ENCODE measurements around the gene E2F1. TPM values are rescaled to one million over a fixed set of nuclear protein-coding genes. Genes with fewer than 3 reads are reported as not detected.

E2F1 gene
- total and polyA plus RNA-seq, 2 donors (not counting 3 experiments of a cell fraction or from before 2014, with no cell fraction given), result 20.7 to 29.6 TPM

- DNase-seq (ENCODE audit: low read depth, low spot score), result no peak
- dilution Hi-C loops (cut with MboI; ENCODE audit: extremely low pct_ligation_motif_present, low sequenced_read_pairs) (no loop called here), intact Hi-C loops (cut with micrococcal nuclease) (no loop called here)
- POLR2A ChIA-PET, result no interaction called here
- Histone ChIP-seq H3K4me2 (ENCODE audit: insufficient read depth, low read length) (no peak overlapping the region), H3K36me3 (ENCODE audit: control insufficient read depth in 2 of 2, extremely low read depth in 1 of 2, insufficient read depth in 2 of 2, low read length in 2 of 2) (peaks cover 3 to 18% of the 10 kb centered on the region in 2 experiments), H3K9me3 (replicated peaks; ENCODE audit: control insufficient read depth, insufficient read depth, low read length) (no peaks in the 10 kb centered on the region), H3K27ac (ENCODE audit: insufficient read depth, low read depth, low read length) (no peak overlapping the region), H2AFZ (ENCODE audit: low read depth, low read length) (no peak overlapping the region), H3K79me2 (ENCODE audit: control insufficient read depth, insufficient read depth, low read length) (no peaks in the 10 kb centered on the region), H4K20me1 (replicated peaks; ENCODE audit: control insufficient read depth, extremely low read depth, insufficient read depth, low read length) (no peaks in the 10 kb centered on the region), H3K4me1 (ENCODE audit: control insufficient read depth, extremely low read depth, insufficient read depth, low read length) (no peaks in the 10 kb centered on the region), H3K9me1 (replicated peaks; ENCODE audit: control insufficient read depth, extremely low read depth, insufficient read depth, low read length) (no peaks in the 10 kb centered on the region), H3K4me3 (replicated peaks in 1 of 3; ENCODE audit: insufficient read depth in 1 of 3, low read depth in 1 of 3, low read length in 3 of 3) (no peak overlapping the region), H3K9ac (replicated peaks; ENCODE audit: extremely low read depth, insufficient read depth, low read length) (no peak overlapping the region), H3K27me3 (ENCODE audit: control insufficient read depth in 2 of 2, insufficient read depth in 2 of 2, low read length in 2 of 2) (no peaks in the 10 kb centered on the region)
- no TSS peak for BruUV-seq (replicated peaks)
- no peak for FAIRE-seq
- CTCF ChIA-PET, result no interaction called here
- TF ChIP-seq MYC (IDR thresholded peaks at IDR 0.05; ENCODE audit: low read depth, low read length), result no peak
- no peak for TF ChIP-seq MAX (IDR thresholded peaks at IDR 0.05; ENCODE audit: insufficient read depth, insufficient read length)
- no peak for TF ChIP-seq GATA2 (IDR thresholded peaks at IDR 0.05; ENCODE audit: insufficient read depth, insufficient read length, low read depth, low read length)
- TF ChIP-seq POLR2A (IDR thresholded peaks at IDR 0.05; ENCODE audit: low read depth, low read length), result no peak
- no peak for TF ChIP-seq JUN (IDR thresholded peaks at IDR 0.05; ENCODE audit: borderline replicate concordance, insufficient read depth, insufficient read length, low read depth)
Measured at GRCh38 chr20:33646191-33646590, 40.0 kb downstream of the E2F1 start.

- no peaks in the 10 kb centered on the region for H4K20me1 ChIP-seq (replicated peaks; ENCODE audit: control insufficient read depth, extremely low read depth, insufficient read depth, low read length)
- DNase-seq (ENCODE audit: low read depth, low spot score), result no peak
- dilution Hi-C loops (cut with MboI; ENCODE audit: extremely low pct_ligation_motif_present, low sequenced_read_pairs), result no loop called here
- intact Hi-C loops (cut with micrococcal nuclease), result no loop called here
- H3K27me3 ChIP-seq (ENCODE audit: control insufficient read depth in 2 of 2, insufficient read depth in 2 of 2, low read length in 2 of 2), result no peaks in the 10 kb centered on the region
- no peaks in the 10 kb centered on the region for H3K4me1 ChIP-seq (ENCODE audit: control insufficient read depth, extremely low read depth, insufficient read depth, low read length)
- H3K36me3 ChIP-seq (ENCODE audit: control insufficient read depth in 2 of 2, extremely low read depth in 1 of 2, insufficient read depth in 2 of 2, low read length in 2 of 2), result peaks cover 3 to 18% of the 10 kb centered on the region in 2 experiments
- no TSS peak for BruUV-seq (replicated peaks)
- FAIRE-seq, result no peak
- H3K9me1 ChIP-seq (replicated peaks; ENCODE audit: control insufficient read depth, extremely low read depth, insufficient read depth, low read length), result no peaks in the 10 kb centered on the region
- no peak overlapping the region for H3K4me2 ChIP-seq (ENCODE audit: insufficient read depth, low read length)
- H3K4me3 ChIP-seq (replicated peaks in 1 of 3; ENCODE audit: insufficient read depth in 1 of 3, low read depth in 1 of 3, low read length in 3 of 3), result no peak overlapping the region
- H3K9me3 ChIP-seq (replicated peaks; ENCODE audit: control insufficient read depth, insufficient read depth, low read length), result no peaks in the 10 kb centered on the region
- H3K9ac ChIP-seq (replicated peaks; ENCODE audit: extremely low read depth, insufficient read depth, low read length), result no peak overlapping the region
- CTCF ChIA-PET, result no interaction called here
- POLR2A ChIA-PET, result no interaction called here
- TF ChIP-seq CTCF (IDR thresholded peaks at IDR 0.05; ENCODE audit: extremely low read depth in 1 of 2, insufficient read depth in 1 of 2, low read depth in 1 of 2, low read length in 2 of 2), result no peak
- H3K79me2 ChIP-seq (ENCODE audit: control insufficient read depth, insufficient read depth, low read length), result no peaks in the 10 kb centered on the region
- H3K27ac ChIP-seq (ENCODE audit: insufficient read depth, low read depth, low read length), result no peak overlapping the region
- H2AFZ ChIP-seq (ENCODE audit: low read depth, low read length), result no peak overlapping the region
Measured at GRCh38 chr20:33645396-33645795, 40.8 kb downstream of the E2F1 start.
